Heart right ventricle (tissue), 16 donors: ENCODE results near the gene NOA1. TPM values are rescaled to one million over a fixed set of nuclear protein-coding genes. Genes with fewer than 3 reads are reported as not detected.

Experiments used
- ATAC-seq, 8 donors: fragments of 200-7000 bp; cut with Tn5 transposase; one replicate each; pipeline ENCODE4 v1.9.1; 2020; ENCODE audit warnings: mild to moderate bottlenecking in 8 of 8, moderate library complexity in 8 of 8, moderate number of reproducible peaks in 1 of 8
- DNase-seq, 2 donors: peaks; one replicate each; pipeline ENCODE4 v3.0.0-alpha.2; 2020
- H3K27ac ChIP-seq, 10 donors: fragments of 200-600 bp; sonication (generic) in 2 of 10; one replicate each; pipeline versions ENCODE4 v1.5.0 to v1.8.0; 2020 to 2022; ENCODE audit warnings: mild to moderate bottlenecking in 3 of 10
- H3K27me3 ChIP-seq, 7 donors: fragments of 200-600 bp; one replicate each; pipeline ENCODE4 v1.8.0; 2021 to 2022; ENCODE audit warnings: mild to moderate bottlenecking in 2 of 7
- H3K36me3 ChIP-seq, 9 donors: fragments of 200-600 bp; sonication (generic) in 1 of 9; one replicate each; pipeline versions ENCODE4 v1.5.0 to v1.8.0; 2020 to 2022; ENCODE audit warnings: mild to moderate bottlenecking in 2 of 9
- H3K4me1 ChIP-seq, 9 donors: fragments of 200-600 bp; sonication (generic) in 1 of 9; one replicate each; pipeline versions ENCODE4 v1.5.0 to v1.8.0; 2020 to 2022; ENCODE audit warnings: mild to moderate bottlenecking in 4 of 9
- H3K4me3 ChIP-seq, 10 donors: fragments of 200-600 bp; sonication (generic) in 2 of 10; one replicate each; pipeline versions ENCODE4 v1.5.0 to v1.8.0; 2020 to 2022; ENCODE audit warnings: mild to moderate bottlenecking in 7 of 10, moderate library complexity in 2 of 10
- H3K9me3 ChIP-seq, 11 donors: fragments of 200-600 bp in 10 of 11; sonication (generic) in 2 of 11; one replicate each; pipeline versions ENCODE4 v1.5.0 to v1.8.0; 2013 to 2022; ENCODE audit warnings: mild to moderate bottlenecking in 2 of 11, control low read depth in 1 of 11, moderate library complexity in 1 of 11
- CTCF ChIP-seq, 9 donors: fragments of 200-600 bp; sonication (generic) in 2 of 9; IDR thresholded peaks; one replicate each; pipeline versions ENCODE4 v1.5.0 to v1.8.0; 2021 to 2022; ENCODE audit warnings: antibody characterized with exemption in 9 of 9, mild to moderate bottlenecking in 5 of 9, moderate library complexity in 1 of 9
- WGBS, 2 donors: extraction: QIAGEN DNeasy Blood & Tissue Kit; methylation state at CpG; one replicate each; pipeline ENCODE4 v1.1.7; 2013; ENCODE audit warnings: inconsistent platforms in 1 of 2; 5-methylcytosine and 5-hydroxymethylcytosine counted together
- intact Hi-C, 10 donors: fragments of 100-400 bp; cut with DNase I; formaldehyde crosslinking; loops; one replicate each; pipeline versions ENCODE4 v1.11.1 to v1.14.2; 2022
- polyA plus RNA-seq, 2 donors: library from polyadenylated mRNA; stranded (reverse); fragments of 200-250 nt; gene quantifications; one replicate each; pipeline ENCODE4 v1.2.3, GENCODE V29; 2013
- total RNA-seq, 10 donors: library from RNA; stranded (reverse); fragmentation: NEBNext Ultra II Directional in 3 of 10; extraction: Animal tissue kit (Norgen Biotek cat#: 25700) in 3 of 10; gene quantifications; one replicate each; pipeline versions ENCODE4 v1.2.1 to v1.2.4, GENCODE V29; 2021 to 2023
- donor health status: Arrhythmogenic right ventricular cardiomyopathy.
- donor health status: ischemic (EF 13 %, LVEDD 7.1; RV severe dilation, severe dysfunction).
- donor health status: healthy with polysubstance abuse.
- donor health status: DM: no; HTN: yes; CAD: no.
- donor health status: DM: no; HTN: no; CAD: no.
- donor health status: ischemic (EF 25% LVEDD 6.9; RV normal size, moderate dysfunction).
- donor health status: ischemic (EF 25% LVEDD 5.7; RV mildly dilated, moderate dysfunction).
- donor health status: healthy.
- donor health status: DM: yes; HTN: yes; CAD: no.
- donor health status: Ischemic cardiomyopathy.
- donor health status: ischemic (EF 35%, LVEDD 5.7; RV mildly dilated, moderate dysfunction).
- donor health status: nonischemic (EF 11% LVEDD 7.7; RV severe dilation, severe dysfunction).
- donor health status: DM: yes; HTN: yes; CAD: no.
- donor health status: PGD.
- donor health status: ischemic (EF 29% LVEDD 5.4; RV normal size, mild dysfunction).
- donor health status: nonischemic (EF 23%, LVEDD 6.1; RV moderate dilation, normal function).

NOA1 gene
- total and polyA plus RNA-seq, 12 donors = 3.6 to 14.7 (median 12.4) TPM

DNA sequence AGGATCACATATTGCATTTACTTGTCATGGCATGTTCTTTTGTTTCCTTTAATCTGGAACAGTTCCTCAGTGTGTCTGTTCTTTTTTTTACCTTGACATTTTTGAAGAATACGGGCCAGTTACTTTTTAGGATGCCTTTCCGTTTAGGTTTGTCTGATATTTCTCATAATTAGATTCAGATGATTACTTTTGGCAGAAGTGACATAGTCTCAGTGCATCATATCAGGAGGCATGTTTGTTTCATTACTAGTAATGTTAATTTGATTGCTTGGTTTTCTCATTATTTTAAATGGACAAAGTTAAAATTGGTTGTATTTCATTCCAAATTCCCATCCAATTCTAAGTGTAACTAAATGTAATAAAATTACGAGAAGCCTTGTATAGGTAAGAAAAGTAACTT is 9.5 kb upstream of the NOA1 start:
- H3K36me3 ChIP-seq = peaks cover 0 to 82% (median 43%) of the 10 kb centered on the region in 9 donors
- intact Hi-C loops = no loop called here
- no peak overlapping the region for H3K4me3 ChIP-seq
- peaks cover 0 to 36% (median 21%) of the 10 kb centered on the region in 9 donors for H3K4me1 ChIP-seq
- no peak for TF ChIP-seq CTCF (IDR thresholded peaks at IDR 0.05)
- no peak overlapping the region for H3K27ac ChIP-seq
- WGBS, 2 donors = 92 to 95% methylated on average over 3 of the region's 3 CpGs
- ATAC-seq = no peak
- H3K27me3 ChIP-seq = no peaks in the 10 kb centered on the region
- no peak for DNase-seq
- no peaks in the 10 kb centered on the region for H3K9me3 ChIP-seq

DNA sequence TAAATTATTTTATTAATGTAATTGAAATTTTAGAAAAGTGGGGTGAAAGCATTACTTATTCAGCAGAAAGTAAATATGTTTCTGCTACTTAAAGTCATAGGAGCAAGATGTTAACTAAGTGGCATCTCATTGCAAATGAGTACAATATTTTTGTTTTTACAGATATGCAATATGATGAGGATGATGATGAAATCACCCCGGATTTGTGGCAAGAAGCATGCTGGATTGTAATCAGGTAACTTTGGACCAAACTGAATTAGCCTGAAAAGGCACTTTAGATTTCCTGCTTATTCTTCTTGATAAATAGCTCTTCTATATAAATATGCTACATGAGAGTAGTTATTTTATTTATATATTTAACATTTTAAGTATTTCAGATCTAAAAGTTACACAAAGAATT is 8.8 kb upstream of the NOA1 start:
- TF ChIP-seq CTCF (IDR thresholded peaks at IDR 0.05) = no peak
- intact Hi-C loops = no loop called here
- Histone ChIP-seq H3K9me3 (no peaks in the 10 kb centered on the region), H3K27ac (no peak overlapping the region), H3K36me3 (peaks cover 0 to 76% (median 35%) of the 10 kb centered on the region in 9 donors), H3K27me3 (no peaks in the 10 kb centered on the region), H3K4me3 (no peak overlapping the region), H3K4me1 (peaks cover 0 to 44% (median 29%) of the 10 kb centered on the region in 9 donors)
- ATAC-seq (no peak), DNase-seq (no peak)
- WGBS, 2 donors = 87 to 93% methylated on average over 1 of the region's 1 CpG

DNA sequence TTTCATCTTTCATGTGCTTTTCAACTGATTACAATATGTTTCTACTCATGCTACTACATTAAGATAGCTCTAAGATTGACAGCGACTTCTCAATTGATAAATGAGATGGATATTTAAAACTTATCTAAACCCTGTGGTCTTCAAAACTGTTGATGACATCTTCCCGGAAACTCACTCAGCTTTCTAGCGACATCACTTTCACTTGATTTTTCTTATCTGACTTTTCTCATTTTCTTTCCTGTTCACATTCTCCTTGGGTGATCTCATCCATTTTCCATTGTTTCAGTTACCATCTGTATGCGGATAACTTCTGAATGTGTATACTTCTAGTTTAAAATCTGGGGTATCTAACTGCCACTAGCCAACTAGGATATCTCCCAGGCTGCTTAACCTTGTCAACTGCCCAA is 4.4 kb upstream of the NOA1 start:
- WGBS, 2 donors = 22 to 26% methylated on average over 4 of the region's 4 CpGs
- Histone ChIP-seq H3K27ac (peak overlapping the region in 2 of 10 donors; percentile 5 to 57), H3K36me3 (peaks cover 0 to 42% (median 18%) of the 10 kb centered on the region in 9 donors), H3K4me3 (no peak overlapping the region), H3K9me3 (no peaks in the 10 kb centered on the region), H3K27me3 (no peaks in the 10 kb centered on the region), H3K4me1 (peaks cover 0 to 59% (median 53%) of the 10 kb centered on the region in 9 donors)
- DNase-seq (no peak), ATAC-seq (no peak)
- intact Hi-C loops = no loop called here
- TF ChIP-seq CTCF (IDR thresholded peaks at IDR 0.05) = no peak

GRCh38 chr4:56979421-56980072 is 2.1 kb upstream of the NOA1 start:
- H3K4me3 ChIP-seq = peak overlapping the region; percentile 69 to 98 (median 83)
- peaks cover 0 to 24% (median 0%) of the 10 kb centered on the region in 9 donors for H3K36me3 ChIP-seq
- no peaks in the 10 kb centered on the region for H3K27me3 ChIP-seq
- intact Hi-C loops = loop anchor here in 5 of 10 donors (5.0 to 10.0 kb wide), 5 partner anchors 67 to 542 kb away; partner anchors contain the start of genes REST (in 4 of the 5), IGFBP7 (in 2 of the 5), PAICS (in 1 of the 5) and PPAT (in 1 of the 5)
- H3K4me1 ChIP-seq = peaks cover 0 to 74% (median 65%) of the 10 kb centered on the region in 9 donors
- H3K9me3 ChIP-seq = no peaks in the 10 kb centered on the region
- 13% methylated on average over 21 of the region's 21 CpGs for WGBS, 2 donors
- ATAC-seq (no peak), DNase-seq (no peak)
- peak overlapping the region in 9 of 10 donors; percentile 79 to 94 (median 89) for H3K27ac ChIP-seq
- no peak for TF ChIP-seq CTCF (IDR thresholded peaks at IDR 0.05)
